PC-3 (cell line): ENCODE measurements around the gene LPIN1. TPM values are rescaled to one million over a fixed set of nuclear protein-coding genes. Genes with fewer than 3 reads are reported as not detected.

ENCODE experiments used
- ATAC-seq: fragments of 200-7000 bp; cut with Tn5 transposase; 2 replicates; pipeline ENCODE4 v1.9.1; 2020; ENCODE audit warnings: mild to moderate bottlenecking, moderate library complexity
- BruUV-seq: library from RNA; stranded (reverse); fragments of 400-500 nt; replicated peaks from 2 replicates; lab custom pipeline; 2021; lab: Mats Ljungman, UMichigan
- CTCF ChIA-PET: fragments of 300-600 bp; sonication (Branson Sonifier 250); formaldehyde crosslinking; loops from one replicate; lab custom pipeline; 2022; ENCODE audit warnings: antibody characterized with exemption; lab: Charles Lee
- POLR2A ChIA-PET: fragments of 300-600 bp; sonication (Branson Sonifier 250); formaldehyde crosslinking; loops from one replicate; lab custom pipeline; 2022; ENCODE audit warnings: antibody characterized with exemption; ENCODE audit not compliant: unreplicated experiment; lab: Charles Lee
- DNase-seq: peaks from one replicate; pipeline ENCODE4 v3.0.0-alpha.2; 2015
- H2AFZ ChIP-seq: fragments of 300-600 bp; sonication (generic); 2 replicates; pipeline ENCODE4 v1.6.0; 2016; ENCODE audit warnings: antibody characterized with exemption, low read length
- H3F3A ChIP-seq: fragments of 300-600 bp; sonication (generic); one replicate; pipeline ENCODE4 v1.6.0; 2017; ENCODE audit warnings: antibody characterized with exemption, low read length, control low read depth, mild to moderate bottlenecking; ENCODE audit not compliant: unreplicated experiment
- H3K27ac ChIP-seq: fragments of 300-600 bp; sonication (generic); 2 replicates; pipeline ENCODE4 v1.5.1; 2016; ENCODE audit warnings: mild to moderate bottlenecking, low read length
- H3K27me3 ChIP-seq: fragments of 300-600 bp; sonication (generic); 2 replicates; pipeline ENCODE4 v1.6.1; 2016; ENCODE audit warnings: low read length, mixed read lengths
- H3K36me3 ChIP-seq: fragments of 300-600 bp; sonication (generic); 2 replicates; pipeline ENCODE4 v1.6.1; 2016; ENCODE audit warnings: low read depth, mixed run types, low read length, mixed read lengths
- H3K4me1 ChIP-seq: fragments of 300-600 bp; sonication (generic); 2 replicates; pipeline ENCODE4 v1.5.1; 2016; ENCODE audit warnings: low read length; ENCODE audit not compliant: insufficient read depth
- H3K4me2 ChIP-seq: fragments of 300-600 bp; sonication (generic); 2 replicates; pipeline ENCODE4 v1.6.0; 2016; ENCODE audit warnings: low read length
- H3K4me3 ChIP-seq: fragments of 300-600 bp; sonication (generic); 2 replicates; pipeline ENCODE4 v1.5.1; 2016; ENCODE audit warnings: mild to moderate bottlenecking, low read length, mixed read lengths
- H3K79me2 ChIP-seq: fragments of 300-600 bp; sonication (generic); 2 replicates; pipeline ENCODE4 v1.6.1; 2017; ENCODE audit warnings: low read length, mixed read lengths
- H3K9ac ChIP-seq: fragments of 300-600 bp; sonication (generic); 2 replicates; pipeline ENCODE4 v1.6.0; 2016; ENCODE audit warnings: mild to moderate bottlenecking, low read length
- H3K9me2 ChIP-seq: fragments of 300-600 bp; sonication (generic); replicated peaks from 2 replicates; pipeline ENCODE4 v1.6.1; 2016; ENCODE audit warnings: mixed run types, low read length, mixed read lengths
- H3K9me3 ChIP-seq: fragments of 300-600 bp; sonication (generic); 2 replicates; pipeline ENCODE4 v1.6.1; 2016; ENCODE audit warnings: low read length, mixed read lengths
- H4K20me1 ChIP-seq: fragments of 300-600 bp; sonication (generic); 2 replicates; pipeline ENCODE4 v1.6.1; 2016; ENCODE audit warnings: low read length, mixed read lengths
- CTCF ChIP-seq: fragments of 300-600 bp; sonication (generic); conservative IDR thresholded peaks from 2 replicates; pipeline ENCODE4 v1.5.1; 2017; ENCODE audit warnings: antibody characterized with exemption, low read depth, mild to moderate bottlenecking, low read length
- EZH2 ChIP-seq: fragments of 300-600 bp; sonication (generic); IDR thresholded peaks from one replicate; pipeline ENCODE4 v1.6.1; 2017; ENCODE audit warnings: antibody characterized with exemption, mild to moderate bottlenecking, low read length; ENCODE audit not compliant: unreplicated experiment
- EZH2phosphoT487 ChIP-seq: fragments of 300-600 bp; sonication (generic); IDR thresholded peaks from 2 replicates; pipeline ENCODE4 v1.6.1; 2018; ENCODE audit warnings: mild to moderate bottlenecking, antibody characterized with exemption, low read length, borderline replicate concordance
- intact Hi-C: fragments of 100-400 bp; cut with micrococcal nuclease; formaldehyde crosslinking; loops from 2 replicates; pipeline ENCODE4 v1.9.0; 2023
- total RNA-seq: library from RNA; depleted of rRNA; stranded (reverse); fragments of >200 nt; gene quantifications from 2 replicates; pipeline ENCODE4 v1.2.3, GENCODE V29; 2014

The LPIN1 gene
- total RNA-seq, 1 experiment from 2014 or later: 40.9 TPM

GRCh38 chr2:11743366-11743765 is 3.1 kb upstream of the LPIN1 start:
- no peak for ATAC-seq
- ChIA-PET CTCF (interaction anchor here (1.0 to 1.9 kb wide), 5 partner anchors 10 to 55 kb away, joined by 3 to 7 read pairs (median 6); no protein-coding TSS in a partner anchor), POLR2A (interaction anchor here (0.6 kb wide), 1 partner anchor 591 kb away, joined by 3 read pairs; no protein-coding TSS in a partner anchor)
- Histone ChIP-seq H2AFZ (no peak overlapping the region), H3K27ac (peak overlapping the region; percentile 27), H3F3A (no peaks in the 10 kb centered on the region), H3K4me3 (no peak overlapping the region), H3K9me3 (no peaks in the 10 kb centered on the region), H3K36me3 (no peaks in the 10 kb centered on the region), H3K4me2 (no peak overlapping the region), H3K9ac (no peak overlapping the region), H3K79me2 (peaks cover 20% of the 10 kb centered on the region), H4K20me1 (peaks cover 12% of the 10 kb centered on the region), H3K4me1 (peaks cover 59% of the 10 kb centered on the region), H3K27me3 (no peaks in the 10 kb centered on the region), H3K9me2 (no peaks in the 10 kb centered on the region)
- intact Hi-C loops: no loop called here
- TF ChIP-seq EZH2 (no peak), CTCF (no peak), EZH2phosphoT487 (no peak)
- no peak for DNase-seq
- no TSS peak for BruUV-seq

DNA sequence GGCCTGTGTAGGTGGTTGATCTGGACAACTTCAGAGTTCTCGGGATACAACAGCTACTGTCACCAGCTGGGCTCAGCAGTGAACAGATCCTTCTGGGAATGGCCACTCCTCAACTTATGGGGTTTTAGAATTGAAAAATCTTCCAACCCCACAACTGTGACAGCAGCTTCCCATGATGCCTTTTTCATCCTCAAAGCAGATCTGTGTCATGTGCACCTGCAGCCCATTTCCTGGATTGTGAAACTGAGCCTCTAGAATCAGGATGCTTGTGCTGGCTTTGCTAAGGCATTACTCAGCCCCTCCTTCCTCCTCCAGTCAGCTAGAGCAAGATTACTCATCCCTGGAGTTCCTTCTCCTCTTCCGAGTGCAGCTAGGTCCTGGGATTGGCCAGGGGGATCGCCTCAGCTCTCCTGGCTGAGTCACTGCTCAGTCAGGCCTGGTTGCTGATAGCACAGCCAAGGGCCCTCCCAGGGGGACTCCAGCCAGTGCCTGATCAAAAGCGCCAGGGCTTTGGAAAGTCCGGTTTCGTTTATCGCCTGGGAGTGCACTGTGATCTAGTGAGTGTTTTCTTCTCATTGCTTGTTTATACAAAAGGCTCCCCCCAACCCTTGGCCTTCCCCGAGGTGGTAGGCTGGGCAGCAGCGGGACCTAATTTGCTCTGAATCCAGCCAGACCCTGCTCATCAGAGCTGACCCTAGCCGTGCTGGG is 2.4 kb upstream of the LPIN1 start:
- ChIA-PET CTCF (interaction anchor here (0.7 to 1.9 kb wide), 6 partner anchors 10 to 98 kb away, joined by 3 to 7 read pairs (median 4); no protein-coding TSS in a partner anchor), POLR2A (interaction anchor here (0.6 kb wide), 1 partner anchor 590 kb away, joined by 3 read pairs; no protein-coding TSS in a partner anchor)
- Histone ChIP-seq H3K79me2 (peaks cover 26% of the 10 kb centered on the region), H3K9me3 (no peaks in the 10 kb centered on the region), H2AFZ (peak overlapping the region; percentile 67), H3K4me2 (peak overlapping the region; percentile 81), H3K27me3 (no peaks in the 10 kb centered on the region), H3F3A (no peaks in the 10 kb centered on the region), H3K9me2 (no peaks in the 10 kb centered on the region), H3K4me3 (peak overlapping the region; percentile 55), H3K27ac (peak overlapping the region; percentile 70), H4K20me1 (peaks cover 19% of the 10 kb centered on the region), H3K9ac (peak overlapping the region; percentile 51), H3K36me3 (no peaks in the 10 kb centered on the region), H3K4me1 (peaks cover 59% of the 10 kb centered on the region)
- no peak for TF ChIP-seq CTCF
- TF ChIP-seq EZH2: no peak
- no peak for TF ChIP-seq EZH2phosphoT487
- DNase-seq (peak; percentile 99), ATAC-seq (peak; percentile 83)
- BruUV-seq: no TSS peak
- intact Hi-C loops: no loop called here
